WTC11 (cell line): ENCODE data around the gene STAG2.

Source experiments
- ATF6 ChIP-seq: sonication (generic); formaldehyde crosslinking; IDR thresholded peaks from 2 replicates; pipeline ENCODE4 v1.8.1; 2023; ENCODE audit warnings: mild to moderate bottlenecking, missing genetic modification reagents
- CTCF ChIP-seq: fragments of 200-600 bp; IDR thresholded peaks from 2 replicates; pipeline ENCODE4 v1.8.0; 2022; ENCODE audit warnings: antibody characterized with exemption
- ESRRA ChIP-seq: sonication (generic); formaldehyde crosslinking; IDR thresholded peaks from 2 replicates; pipeline ENCODE4 v1.8.1; 2022; ENCODE audit warnings: mild to moderate bottlenecking, missing genetic modification reagents, borderline replicate concordance
- USF2 ChIP-seq: sonication (generic); formaldehyde crosslinking; IDR thresholded peaks from 2 replicates; pipeline ENCODE4 v1.8.1; 2023; ENCODE audit warnings: mild to moderate bottlenecking, missing genetic modification reagents, moderate library complexity
- ZNF281 ChIP-seq: sonication (generic); formaldehyde crosslinking; IDR thresholded peaks from 2 replicates; pipeline ENCODE4 v1.8.0; 2023; ENCODE audit warnings: mild to moderate bottlenecking, missing genetic modification reagents

GRCh38 chrX:124001581-124001980 is 40.1 kb downstream of the STAG2 start:
- TF ChIP-seq ZNF281 (CRISPR knock-in tag) (no peak), USF2 (CRISPR knock-in tag) (no peak), CTCF (no peak), ATF6 (CRISPR knock-in tag) (no peak), ESRRA (CRISPR knock-in tag) (no peak)
